HTR-8/SVneo (cell line): Measurements from ENCODE around the gene NOS1AP.
"Not testable (repeated sequence)": the region's sequence is repeated elsewhere in the genome, so short reads cannot be mapped to it uniquely, and the experiment has no call there.

ENCODE experiments used
- DNase-seq: peaks from one replicate; pipeline ENCODE4 v3.0.0; 2011; ENCODE audit warnings: low spot score, mixed read lengths; ENCODE audit not compliant: insufficient read length
- FAIRE-seq: peaks from 2 replicates; lab custom pipeline; 2011; peaks lifted over from hg19 to GRCh38; lab: Jason Lieb, UNC

Gene NOS1AP

DNA sequence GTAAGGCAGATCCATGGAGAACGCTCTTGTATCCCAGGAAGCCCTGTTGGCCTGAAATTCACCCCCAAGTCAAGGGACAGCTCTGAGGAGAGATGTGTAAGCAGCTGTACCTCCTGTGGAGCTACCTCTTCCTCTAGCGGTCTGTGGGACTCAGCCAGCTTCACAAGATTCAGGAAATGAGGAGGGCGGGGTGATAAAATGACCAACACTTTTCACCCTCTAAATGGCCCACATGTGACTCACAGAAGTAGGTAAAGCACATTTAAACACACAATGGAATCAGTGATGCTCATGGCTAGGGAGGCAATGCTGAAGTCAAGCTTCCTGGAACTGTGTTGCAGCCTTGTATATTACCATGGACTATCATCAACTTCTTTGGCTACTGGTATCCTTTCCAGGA, 342.5 kb downstream of the NOS1AP start, which contains the start of gene SH2D1B:
SH2D1B (minus strand) TSS at position 135 of the 400 bp plus-strand sequence; CDS start at position 15, 120 bp downstream.
- FAIRE-seq (no peak), DNase-seq (no peak)

DNA sequence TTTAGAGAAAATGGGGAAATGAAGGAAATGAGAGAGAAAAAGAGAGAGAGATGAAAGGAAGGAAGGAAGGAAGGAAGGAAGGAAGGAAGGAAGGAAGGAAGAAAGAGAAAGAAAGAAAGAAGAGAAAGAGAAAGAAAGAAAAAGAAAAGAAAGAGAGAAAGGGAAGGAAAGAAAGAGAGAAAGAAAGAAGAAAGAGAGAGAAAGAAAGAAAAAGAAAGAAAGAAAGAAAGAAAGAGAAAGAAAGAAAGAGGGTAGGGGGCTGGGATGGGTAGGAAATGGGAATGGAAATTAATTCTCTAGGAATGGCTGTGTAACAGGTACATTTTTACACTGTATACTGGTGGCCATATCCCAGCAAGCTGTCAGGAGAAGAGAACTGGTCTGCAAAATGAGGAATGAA, 346.7 kb downstream of the NOS1AP start:
- DNase-seq (no peak), FAIRE-seq (no peak)

DNA sequence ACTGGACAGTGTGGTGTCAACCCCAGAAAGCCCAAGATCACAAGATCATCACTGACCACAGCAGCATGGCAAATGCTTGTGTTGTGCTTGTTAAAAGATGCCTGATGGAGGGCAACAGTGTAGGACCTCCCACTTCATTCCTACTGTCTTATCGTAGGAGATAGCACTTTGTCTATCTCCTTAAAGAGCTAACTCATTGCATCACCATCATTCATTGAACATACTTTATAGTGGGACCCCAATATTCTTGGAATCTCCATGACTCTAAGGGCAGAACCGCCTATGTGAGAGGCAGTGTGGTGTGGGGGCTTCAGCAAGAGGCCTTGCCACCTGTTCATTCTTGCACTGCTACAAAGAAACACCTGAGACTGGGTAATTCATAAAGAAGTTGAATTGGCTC, 347.4 kb downstream of the NOS1AP start:
- no peak for FAIRE-seq
- DNase-seq, result no peak

DNA sequence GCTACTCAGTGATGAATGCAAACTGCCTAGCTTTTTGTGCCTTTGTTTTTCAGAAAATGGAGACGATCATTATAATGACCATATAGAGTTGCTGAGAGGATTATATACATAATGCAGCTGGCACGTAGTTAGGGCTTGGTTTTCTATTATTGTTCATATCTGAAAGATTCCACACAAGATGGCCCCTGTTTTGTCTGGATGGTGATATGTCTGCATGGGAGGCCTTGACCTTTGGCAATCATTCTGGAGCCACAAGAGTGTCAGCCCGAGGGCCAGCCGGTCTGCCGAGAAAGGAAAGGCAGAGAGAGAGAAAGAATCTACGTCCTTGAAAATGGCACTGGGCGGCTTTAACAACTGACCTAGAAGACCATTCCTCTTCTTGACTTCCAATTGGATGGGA, 348.2 kb downstream of the NOS1AP start:
- FAIRE-seq (no peak), DNase-seq (no peak)

DNA sequence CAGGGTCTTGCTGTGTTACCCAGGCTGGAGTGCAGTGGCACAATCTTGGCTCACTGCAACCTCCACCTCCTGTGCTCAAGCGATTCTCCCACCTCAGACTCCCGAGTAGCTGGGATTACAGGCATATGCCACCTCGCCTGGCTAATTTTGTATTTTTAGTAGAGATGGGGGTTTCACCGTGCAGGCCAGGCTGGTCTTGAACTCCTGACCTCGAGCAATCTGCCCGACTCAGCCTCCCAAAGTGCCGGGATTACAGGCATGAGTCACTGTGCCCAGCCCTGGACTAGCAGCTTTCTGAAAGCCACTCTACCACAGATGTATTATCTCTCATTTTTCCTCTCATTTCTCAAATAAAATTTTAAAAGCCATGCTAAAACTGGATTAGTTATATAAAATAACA, 349.1 kb downstream of the NOS1AP start:
- not testable (repeated sequence) for DNase-seq

DNA sequence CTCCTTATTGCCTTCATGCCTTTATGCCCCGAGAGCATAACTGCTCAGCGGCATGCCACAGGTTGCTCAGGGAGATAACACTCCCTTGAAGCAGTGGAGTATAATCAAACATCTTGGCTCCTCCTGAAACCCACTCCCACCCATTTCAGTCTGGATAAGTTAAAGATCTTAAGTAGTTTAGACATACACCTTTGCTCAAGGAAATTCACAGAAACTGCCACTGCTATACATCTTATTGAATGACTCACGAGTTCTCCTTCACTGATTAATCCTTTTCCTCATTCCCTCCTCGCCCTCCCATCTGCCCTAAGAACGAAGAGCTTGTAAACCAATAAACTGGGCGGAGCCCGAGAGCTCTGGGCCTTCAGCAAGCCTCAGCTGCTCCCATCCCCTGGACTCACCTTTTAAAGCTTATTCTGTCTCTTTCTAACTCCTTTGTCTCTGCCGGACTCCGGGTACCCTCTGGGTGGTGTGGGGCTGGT, 350.0 kb downstream of the NOS1AP start:
- not testable (repeated sequence) for FAIRE-seq, DNase-seq

More for the DNA sequence above, 349.1 kb downstream of the NOS1AP start:
- not testable (repeated sequence) for FAIRE-seq
